HG03442 (cell line): ENCODE results near the gene GRK4.
"Not testable (repeated sequence)": the region's sequence is repeated elsewhere in the genome, so short reads cannot be mapped to it uniquely, and the experiment has no call there.

ENCODE experiments used
- ATAC-seq: cut with Tn5 transposase; IDR thresholded peaks from one replicate; pipeline ENCODE4 v1.9.1; 2021; ENCODE audit warnings: mild to moderate bottlenecking, moderate library complexity; ENCODE audit not compliant: unreplicated experiment

GRK4 gene

GRCh38 chr4:2963175-2963965 is at the start of gene GRK4, which contains the start of gene NOP14:
GRK4 (plus strand) TSS chr4:2963571; CDS start chr4:2964071, 500 bp downstream.
NOP14 (minus strand) TSS chr4:2963406; CDS start chr4:2963319, 87 bp downstream.
- ATAC-seq: peak; percentile 91

GRCh38 chr4:2914256-2915126 is 48.9 kb upstream of the GRK4 start:
- peak; percentile 60 for ATAC-seq

GRCh38 chr4:2915789-2916188 is 47.6 kb upstream of the GRK4 start:
- no peak for ATAC-seq

GRCh38 chr4:2916696-2917095 is 46.7 kb upstream of the GRK4 start:
- not testable (repeated sequence) for ATAC-seq

DNA sequence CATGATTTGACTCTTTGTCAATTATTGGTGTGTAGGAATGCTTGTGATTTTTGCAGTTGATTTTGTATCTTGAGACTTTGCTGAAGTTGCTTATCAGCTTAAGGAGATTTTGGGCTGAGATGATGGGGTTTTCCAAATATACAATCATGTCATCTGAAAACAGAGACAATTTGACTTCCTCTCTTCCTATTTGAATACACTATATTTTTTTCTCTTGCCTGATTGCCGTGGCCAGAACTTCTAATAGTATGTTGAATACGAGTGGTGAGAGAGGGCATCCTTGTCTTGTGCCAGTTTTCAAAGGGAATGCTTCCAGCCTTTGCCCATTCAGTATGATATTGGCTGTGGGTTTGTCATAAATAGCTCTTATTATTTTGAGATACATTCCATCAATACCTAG is 45.1 kb upstream of the GRK4 start:
- ATAC-seq: not testable (repeated sequence)

- not testable (repeated sequence) for ATAC-seq
Observed at GRCh38 chr4:2918714-2919113, 44.7 kb upstream of the GRK4 start.

- not testable (repeated sequence) for ATAC-seq
Observed at GRCh38 chr4:2922453-2923101, 40.8 kb upstream of the GRK4 start.

- no peak for ATAC-seq
Observed at GRCh38 chr4:2923141-2923551, 40.2 kb upstream of the GRK4 start.

DNA sequence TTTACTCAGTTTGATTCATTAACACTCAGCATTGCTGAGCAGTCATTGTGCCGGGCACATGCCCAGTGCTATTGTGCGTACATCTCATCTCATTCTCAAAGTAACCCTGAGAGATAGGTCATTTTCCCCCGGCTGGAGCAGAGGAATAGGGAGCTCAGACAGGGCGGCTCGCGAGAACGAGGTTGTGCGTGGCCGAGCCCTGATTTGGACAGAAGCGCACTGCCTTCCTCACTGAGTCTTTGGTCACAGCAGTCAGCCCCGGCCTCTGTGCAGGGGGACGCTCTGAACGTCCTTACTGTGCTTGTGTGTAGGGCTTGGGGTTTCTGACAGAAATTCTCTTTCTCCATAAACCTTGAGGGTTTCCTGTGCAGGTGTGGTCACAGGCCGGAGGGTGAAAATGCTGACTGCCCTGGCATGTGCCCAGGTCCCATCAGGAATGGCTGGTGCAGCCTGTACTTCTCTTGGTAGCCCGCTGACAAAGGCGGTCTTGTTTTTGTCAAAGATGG is 39.6 kb upstream of the GRK4 start:
- ATAC-seq: no peak

- no peak for ATAC-seq
Observed at GRCh38 chr4:2924286-2924685, 39.1 kb upstream of the GRK4 start.

DNA sequence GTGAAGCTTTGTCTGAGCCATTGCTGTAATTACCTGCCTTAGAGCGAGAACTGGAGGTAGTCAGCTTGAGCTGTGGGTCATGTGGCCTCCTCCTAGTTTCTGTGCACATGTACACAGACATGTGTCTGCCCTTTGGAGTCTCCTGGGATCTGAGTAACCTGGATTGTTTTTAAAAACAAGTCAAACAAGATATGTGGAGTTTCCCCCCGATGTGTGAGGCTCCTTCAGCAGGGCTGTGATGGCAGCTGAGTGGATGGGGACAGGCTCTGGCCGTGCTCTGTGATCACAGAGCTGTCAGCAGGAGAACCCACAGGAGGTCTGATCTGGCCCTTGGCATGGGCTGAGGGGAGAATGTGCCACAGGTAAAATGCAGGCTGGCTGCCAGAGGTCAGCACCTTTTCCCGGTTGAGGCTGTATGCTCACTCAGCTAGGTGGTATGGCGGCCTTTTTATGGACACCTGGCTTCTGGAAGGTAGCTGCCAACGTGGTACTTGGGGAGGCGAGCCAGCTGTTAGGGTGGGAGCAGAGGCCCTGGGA is 38.5 kb upstream of the GRK4 start:
- no peak for ATAC-seq

DNA sequence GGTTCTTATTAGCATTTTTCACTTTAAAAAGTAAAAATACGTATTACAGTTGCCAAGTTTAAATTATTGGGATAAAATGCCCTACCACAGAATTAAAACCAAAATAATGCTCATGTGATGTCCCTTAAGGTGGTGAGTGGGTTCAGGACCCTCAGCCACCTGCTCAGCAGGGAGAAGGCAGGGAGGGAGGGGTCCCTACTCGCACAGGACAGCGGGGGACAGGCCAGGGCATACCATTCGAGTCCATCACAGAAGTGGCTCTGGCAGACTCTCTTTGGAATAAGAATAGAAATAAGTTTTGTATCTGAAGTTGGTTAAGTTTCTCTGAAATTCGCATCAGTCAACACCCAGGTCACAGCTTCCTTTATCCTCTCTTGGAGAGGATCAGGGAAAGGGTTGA is 37.9 kb upstream of the GRK4 start:
- no peak for ATAC-seq

DNA sequence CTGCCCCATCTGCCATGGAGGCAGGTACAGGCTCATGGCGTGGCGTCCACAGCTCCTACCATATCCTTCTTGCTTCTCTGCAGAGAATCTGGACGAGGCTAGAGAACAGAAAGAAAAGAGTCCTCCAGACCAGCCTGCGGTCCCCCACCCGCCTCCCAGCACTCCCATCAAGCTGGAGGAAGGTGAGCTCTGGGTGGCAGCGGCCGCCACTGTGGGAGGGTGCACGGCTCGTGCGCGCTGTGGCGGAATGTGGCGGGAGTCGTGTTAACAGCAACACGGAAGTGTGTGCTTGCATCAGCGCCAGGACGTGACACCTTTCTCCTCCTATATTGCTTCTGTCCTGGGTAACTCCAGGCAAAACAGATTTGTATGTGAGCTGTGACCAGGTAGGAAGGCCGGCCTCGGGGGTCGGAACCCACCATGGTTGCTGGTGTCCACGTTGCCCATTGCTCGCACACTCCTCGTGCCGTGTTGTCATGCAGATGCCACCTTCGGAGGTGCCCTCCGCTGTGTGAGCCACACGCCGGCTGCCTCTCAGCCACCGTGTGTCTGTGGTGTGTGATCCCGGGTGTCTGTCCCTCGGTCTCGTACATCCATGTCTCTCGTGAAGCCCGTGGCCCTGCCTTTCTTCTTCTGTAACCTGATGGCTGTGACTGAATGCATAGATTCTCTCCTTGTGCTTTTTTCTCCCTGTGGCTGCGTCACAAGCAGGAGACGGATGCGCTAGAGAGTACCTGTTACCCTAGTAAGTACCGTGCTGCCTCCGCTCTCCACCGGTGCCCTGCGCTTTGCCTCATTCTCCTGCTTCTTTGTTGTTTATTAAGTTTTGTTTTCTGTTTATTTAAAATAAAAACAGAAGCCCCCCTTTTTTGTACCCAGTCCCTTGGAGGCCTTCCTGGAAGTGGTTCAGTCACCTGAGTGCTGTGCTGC is 37.2 kb upstream of the GRK4 start:
- ATAC-seq: no peak

GRCh38 chr4:2927016-2927695 is 36.2 kb upstream of the GRK4 start:
- ATAC-seq: no peak

DNA sequence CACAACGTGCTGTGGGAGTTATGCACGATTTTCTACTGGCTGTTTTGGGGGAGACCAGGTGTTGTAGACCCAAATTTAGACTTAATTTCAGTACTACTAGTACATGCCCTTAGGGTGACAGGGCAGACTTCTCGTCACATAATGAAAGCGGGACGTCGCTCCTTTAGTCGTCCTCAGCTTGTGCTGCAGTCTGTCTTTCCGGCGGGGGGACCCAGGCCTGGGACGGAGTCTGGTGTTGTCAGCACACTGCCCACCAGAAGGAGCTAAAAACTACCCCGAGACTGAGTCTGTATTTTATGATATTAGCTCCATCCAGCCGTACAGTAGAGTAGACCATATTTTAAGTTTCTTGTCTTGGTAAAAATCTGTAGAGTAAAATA is 35.7 kb upstream of the GRK4 start:
- ATAC-seq: no peak

GRCh38 chr4:2928242-2929176 is 34.9 kb upstream of the GRK4 start:
- no peak for ATAC-seq

- no peak for ATAC-seq
Observed at GRCh38 chr4:2929469-2929868, 33.9 kb upstream of the GRK4 start.

- ATAC-seq: no peak
Observed at GRCh38 chr4:2930135-2930757, 33.1 kb upstream of the GRK4 start.
